Activated CD8-positive, alpha-beta T cell treated with anti-CD3 and anti-CD28 coated beads for 36 hours (primary cell): ENCODE data around the gene IGSF3. TPM values are rescaled to one million over a fixed set of nuclear protein-coding genes. Genes with fewer than 3 reads are reported as not detected.
A peak's percentile ranks its signal among the peaks of the same experiment; 100 is the strongest.
"Not testable (repeated sequence)": the region's sequence is repeated elsewhere in the genome, so short reads cannot be mapped to it uniquely, and the experiment has no call there.

Source experiments
- ATAC-seq: fragments of 200-7000 bp; cut with Tn5 transposase; one replicate; pipeline ENCODE4 v1.10.0; 2021; ENCODE audit warnings: mild to moderate bottlenecking, moderate library complexity
- CTCF ChIA-PET: fragments of 350-600 bp; sonication (Branson Sonifier 250); formaldehyde crosslinking; loops from one replicate; lab custom pipeline; 2021; ENCODE audit warnings: antibody characterized with exemption; lab: Charles Lee
- POLR2A ChIA-PET: fragments of 350-600 bp; sonication (Branson Sonifier 250); formaldehyde crosslinking; loops from one replicate; lab custom pipeline; 2021; ENCODE audit warnings: antibody characterized with exemption; lab: Charles Lee
- DNase-seq: peaks from one replicate; pipeline ENCODE4 v3.0.0-alpha.2; 2020
- H3K27ac Mint-ChIP-seq: one replicate; pipeline ENCODE4 v1.8.0; 2021; ENCODE audit warnings: mild to moderate bottlenecking, mixed read lengths
- H3K27me3 Mint-ChIP-seq: one replicate; pipeline ENCODE4 v1.8.0; 2021; ENCODE audit warnings: mixed read lengths
- H3K36me3 Mint-ChIP-seq: one replicate; pipeline ENCODE4 v1.8.0; 2021; ENCODE audit warnings: low read depth, mixed read lengths
- H3K4me1 Mint-ChIP-seq: one replicate; pipeline ENCODE4 v1.8.0; 2021; ENCODE audit warnings: low read depth, mixed read lengths
- H3K4me3 Mint-ChIP-seq: one replicate; pipeline ENCODE4 v1.8.0; 2021; ENCODE audit warnings: mild to moderate bottlenecking, moderate library complexity, mixed read lengths
- H3K9me3 Mint-ChIP-seq: one replicate; pipeline ENCODE4 v1.8.0; 2021; ENCODE audit warnings: mixed read lengths
- CTCF ChIP-seq: fragments of 200-600 bp; IDR thresholded peaks from one replicate; pipeline ENCODE4 v1.8.0; 2022; ENCODE audit warnings: antibody characterized with exemption, mild to moderate bottlenecking
- intact Hi-C: fragments of 100-400 bp; cut with micrococcal nuclease; formaldehyde crosslinking; loops from one replicate; pipeline ENCODE4 v1.10.0; 2022
- total RNA-seq, 2 experiments: library from RNA; stranded (reverse); gene quantifications; one replicate each; pipeline ENCODE4 v1.2.3, GENCODE V29; 2021

The IGSF3 gene
- total RNA-seq, 2 experiments from 2014 or later, result 0.54 to 0.72 TPM

GRCh38 chr1:116606067-116606466, 61.5 kb downstream of the IGSF3 start:
- H3K27ac Mint-ChIP-seq, result peak overlapping the region; percentile 26
- DNase-seq (peak; percentile 20), ATAC-seq (peak; percentile 63)
- H3K4me3 Mint-ChIP-seq, POLR2A ChIA-PET, H3K36me3 Mint-ChIP-seq, H3K9me3 Mint-ChIP-seq, intact Hi-C loops, H3K27me3 Mint-ChIP-seq: not testable (repeated sequence)
- H3K4me1 Mint-ChIP-seq, result peaks cover 26% of the 10 kb centered on the region
- CTCF ChIA-PET, result interaction anchor here (0.7 to 2.3 kb wide), 3 partner anchors 10 to 66 kb away, joined by 3 to 5 read pairs (median 4); no protein-coding TSS in a partner anchor

GRCh38 chr1:116605315-116605714, 62.2 kb downstream of the IGSF3 start:
- Mint-ChIP-seq H3K4me3 (no peak overlapping the region), H3K27me3 (no peaks in the 10 kb centered on the region), H3K4me1 (peaks cover 26% of the 10 kb centered on the region), H3K36me3 (no peaks in the 10 kb centered on the region), H3K9me3 (no peaks in the 10 kb centered on the region), H3K27ac (no peak overlapping the region)
- no peak for DNase-seq
- TF ChIP-seq CTCF, result no peak
- POLR2A ChIA-PET, result no interaction called here
- ATAC-seq, result no peak
- intact Hi-C loops, result no loop called here
- CTCF ChIA-PET, result interaction anchor here (0.9 kb wide), 1 partner anchor 9 kb away, joined by 3 read pairs; no protein-coding TSS in a partner anchor

- H3K36me3 Mint-ChIP-seq, H3K27ac Mint-ChIP-seq, H3K4me3 Mint-ChIP-seq, intact Hi-C loops, POLR2A ChIA-PET, ATAC-seq, H3K27me3 Mint-ChIP-seq, DNase-seq, CTCF ChIA-PET, H3K9me3 Mint-ChIP-seq: not testable (repeated sequence)
- H3K4me1 Mint-ChIP-seq, result peaks cover 17% of the 10 kb centered on the region
Observed at GRCh38 chr1:116604408-116604807, 63.1 kb downstream of the IGSF3 start.

- POLR2A ChIA-PET, CTCF ChIA-PET, H3K27ac Mint-ChIP-seq, DNase-seq, ATAC-seq, H3K27me3 Mint-ChIP-seq, H3K9me3 Mint-ChIP-seq, H3K4me3 Mint-ChIP-seq, intact Hi-C loops, H3K36me3 Mint-ChIP-seq: not testable (repeated sequence)
- peaks cover 15% of the 10 kb centered on the region for H3K4me1 Mint-ChIP-seq
Observed at GRCh38 chr1:116603646-116604045, 63.9 kb downstream of the IGSF3 start.

GRCh38 chr1:116599369-116599768, 68.2 kb downstream of the IGSF3 start:
- POLR2A ChIA-PET, result interaction anchor here (0.7 kb wide), 1 partner anchor 95 kb away, joined by 3 read pairs; no protein-coding TSS in a partner anchor
- H3K9me3 Mint-ChIP-seq, ATAC-seq, H3K27ac Mint-ChIP-seq, DNase-seq, H3K4me3 Mint-ChIP-seq, intact Hi-C loops, H3K27me3 Mint-ChIP-seq, CTCF ChIA-PET, H3K36me3 Mint-ChIP-seq, H3K4me1 Mint-ChIP-seq: not testable (repeated sequence)

- POLR2A ChIA-PET, H3K27ac Mint-ChIP-seq, H3K9me3 Mint-ChIP-seq, intact Hi-C loops, CTCF ChIA-PET, DNase-seq, H3K4me3 Mint-ChIP-seq, H3K36me3 Mint-ChIP-seq, H3K27me3 Mint-ChIP-seq, H3K4me1 Mint-ChIP-seq: not testable (repeated sequence)
- ATAC-seq, result peak; percentile 22
Observed at GRCh38 chr1:116598420-116599036, 69.0 kb downstream of the IGSF3 start.

GRCh38 chr1:116597388-116597787, 70.1 kb downstream of the IGSF3 start:
- H3K27ac Mint-ChIP-seq, POLR2A ChIA-PET, H3K27me3 Mint-ChIP-seq, H3K4me1 Mint-ChIP-seq, H3K9me3 Mint-ChIP-seq, H3K4me3 Mint-ChIP-seq, H3K36me3 Mint-ChIP-seq, DNase-seq, intact Hi-C loops: not testable (repeated sequence)
- peak; percentile 56 for ATAC-seq
- CTCF ChIA-PET, result interaction anchor here (0.9 to 3.1 kb wide), 5 partner anchors 12 to 531 kb away, joined by 3 to 23 read pairs (median 7); no protein-coding TSS in a partner anchor

- DNase-seq, H3K27ac Mint-ChIP-seq, H3K4me3 Mint-ChIP-seq, H3K9me3 Mint-ChIP-seq, intact Hi-C loops, ATAC-seq, H3K27me3 Mint-ChIP-seq, H3K36me3 Mint-ChIP-seq, H3K4me1 Mint-ChIP-seq, POLR2A ChIA-PET: not testable (repeated sequence)
- CTCF ChIA-PET, result interaction anchor here (0.8 to 3.1 kb wide), 12 partner anchors 10 to 532 kb away, joined by 3 to 44 read pairs (median 6); no protein-coding TSS in a partner anchor
Observed at GRCh38 chr1:116596742-116597307, 70.7 kb downstream of the IGSF3 start.
